ENCODE measurements around the gene TPRG1L.
A peak's percentile ranks its signal among the peaks of the same experiment; 100 is the strongest.

TPRG1L gene

DNA sequence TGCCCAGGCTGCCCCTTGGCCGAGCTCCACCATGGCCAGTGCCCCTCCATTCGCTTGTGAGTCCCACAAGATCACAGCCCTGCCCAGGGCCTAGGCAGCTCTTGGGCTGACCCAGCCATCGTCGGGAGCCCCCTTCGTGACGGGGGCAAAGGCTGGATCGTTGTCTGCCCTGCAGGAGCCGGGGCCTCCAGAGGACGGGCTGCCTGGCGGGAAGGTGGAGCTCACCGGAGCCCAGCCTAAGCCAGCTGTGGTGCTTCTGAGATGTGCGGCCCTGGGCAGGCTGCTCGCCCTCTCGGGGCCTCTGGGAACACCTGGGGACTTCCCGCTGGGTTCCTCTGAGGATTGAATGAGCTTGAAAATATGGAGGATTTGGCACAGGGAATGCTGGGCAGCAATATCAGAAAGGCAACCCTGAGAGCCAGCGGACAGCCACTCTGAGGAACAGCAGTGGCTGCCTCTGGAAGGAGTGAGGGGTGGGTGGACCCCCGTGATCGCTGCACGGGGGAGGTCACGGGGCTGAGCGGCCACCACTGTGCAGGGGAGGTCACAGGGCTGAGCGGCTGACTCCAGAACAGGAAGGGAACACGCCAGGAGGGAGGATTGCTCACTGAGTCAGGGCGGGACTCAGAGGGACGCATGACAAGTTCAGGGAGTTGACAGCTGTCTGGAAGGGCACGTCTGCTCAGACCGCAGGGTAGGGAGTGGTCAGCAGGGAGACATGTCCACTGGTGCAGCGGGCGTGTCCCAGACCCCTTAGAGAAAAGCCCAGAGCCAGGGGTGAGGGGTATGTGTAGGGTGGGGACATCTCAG, 46.8 kb downstream of the TPRG1L start:
- peaks cover 19% of the 10 kb centered on the region; the same call in 1 of the 2 replicates for H3K4me1 ChIP-seq (ENCODE audit: insufficient read depth, low read length)
- H3K9ac ChIP-seq (ENCODE audit: low read depth, low read length), result no peak overlapping the region
- H3K9me3 ChIP-seq (ENCODE audit: control insufficient read depth, insufficient read depth, low read length), result no peaks in the 10 kb centered on the region
- no peaks in the 10 kb centered on the region for H3K36me3 ChIP-seq (ENCODE audit: insufficient read depth, low read length)

- H3K4me1 ChIP-seq (ENCODE audit: insufficient read depth, low read length), result peaks cover 19% of the 10 kb centered on the region; the same call in 1 of the 2 replicates
- no peaks in the 10 kb centered on the region for H3K9me3 ChIP-seq (ENCODE audit: control insufficient read depth, insufficient read depth, low read length)
- no peak overlapping the region for H3K9ac ChIP-seq (ENCODE audit: low read depth, low read length)
- H3K36me3 ChIP-seq (ENCODE audit: insufficient read depth, low read length), result no peaks in the 10 kb centered on the region
Observed at GRCh38 chr1:3672231-3672970, 47.6 kb downstream of the TPRG1L start.

DNA sequence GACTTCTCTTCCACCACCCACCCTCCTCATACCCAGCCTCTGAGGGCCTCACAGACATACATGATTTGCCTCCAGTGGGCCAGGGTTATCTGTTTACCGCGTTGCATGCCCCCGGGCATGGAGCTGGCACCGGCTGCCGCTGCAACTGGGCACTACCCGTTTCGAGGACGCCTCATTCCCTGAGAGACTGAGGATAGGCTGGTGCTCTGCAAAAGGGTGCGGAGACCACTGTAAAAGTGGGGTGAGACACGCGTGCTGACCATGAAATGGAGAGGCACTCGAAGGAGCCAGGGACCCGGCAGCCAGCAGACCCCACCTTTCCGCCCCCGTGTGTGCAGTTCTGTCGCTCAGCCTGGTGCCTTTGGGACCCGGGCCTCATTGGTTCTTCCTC, 48.2 kb downstream of the TPRG1L start:
- Histone ChIP-seq H3K36me3 (ENCODE audit: insufficient read depth, low read length) (no peaks in the 10 kb centered on the region), H3K9me3 (ENCODE audit: control insufficient read depth, insufficient read depth, low read length) (no peaks in the 10 kb centered on the region), H3K4me1 (ENCODE audit: insufficient read depth, low read length) (peaks cover 19% of the 10 kb centered on the region; the same call in 1 of the 2 replicates), H3K9ac (ENCODE audit: low read depth, low read length) (no peak overlapping the region)

DNA sequence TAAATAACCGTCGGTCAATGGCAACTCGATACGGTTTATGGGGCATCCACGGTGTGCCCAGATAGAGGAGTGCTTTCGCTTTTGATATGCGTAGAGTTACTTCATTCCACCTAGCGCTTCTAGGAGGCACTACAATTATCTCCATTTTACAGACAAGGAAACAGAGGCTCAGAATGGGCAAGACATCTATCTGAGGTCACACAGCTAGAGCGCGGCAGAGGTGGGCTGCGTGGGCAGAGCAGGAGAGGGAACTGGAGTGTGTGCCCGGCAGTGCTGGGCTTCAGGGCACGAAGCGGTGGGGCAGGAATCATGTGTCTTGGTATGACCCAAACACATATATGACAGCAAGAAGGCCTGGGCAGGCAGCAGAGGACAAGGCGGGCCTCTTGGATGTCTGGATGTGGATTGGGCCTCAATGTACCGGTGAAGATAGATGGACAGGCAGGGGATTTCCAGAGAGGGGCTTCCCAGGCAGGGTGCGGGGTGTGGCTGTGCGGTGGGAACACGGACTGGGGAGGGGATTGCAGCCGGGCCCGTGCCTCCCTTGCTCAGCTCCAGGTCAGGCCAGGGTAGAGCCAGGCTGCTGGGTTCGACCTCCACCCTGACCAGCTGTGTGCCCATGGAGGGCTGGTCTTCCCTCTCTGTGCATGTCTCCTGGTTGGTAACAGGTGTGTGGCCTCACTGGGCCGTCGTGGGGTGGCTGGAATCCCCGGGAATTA, 48.7 kb downstream of the TPRG1L start:
- Histone ChIP-seq H3K4me1 (ENCODE audit: insufficient read depth, low read length) (peaks cover 19% of the 10 kb centered on the region; the same call in 1 of the 2 replicates), H3K9ac (ENCODE audit: low read depth, low read length) (no peak overlapping the region), H3K9me3 (ENCODE audit: control insufficient read depth, insufficient read depth, low read length) (no peaks in the 10 kb centered on the region), H3K36me3 (ENCODE audit: insufficient read depth, low read length) (no peaks in the 10 kb centered on the region)

DNA sequence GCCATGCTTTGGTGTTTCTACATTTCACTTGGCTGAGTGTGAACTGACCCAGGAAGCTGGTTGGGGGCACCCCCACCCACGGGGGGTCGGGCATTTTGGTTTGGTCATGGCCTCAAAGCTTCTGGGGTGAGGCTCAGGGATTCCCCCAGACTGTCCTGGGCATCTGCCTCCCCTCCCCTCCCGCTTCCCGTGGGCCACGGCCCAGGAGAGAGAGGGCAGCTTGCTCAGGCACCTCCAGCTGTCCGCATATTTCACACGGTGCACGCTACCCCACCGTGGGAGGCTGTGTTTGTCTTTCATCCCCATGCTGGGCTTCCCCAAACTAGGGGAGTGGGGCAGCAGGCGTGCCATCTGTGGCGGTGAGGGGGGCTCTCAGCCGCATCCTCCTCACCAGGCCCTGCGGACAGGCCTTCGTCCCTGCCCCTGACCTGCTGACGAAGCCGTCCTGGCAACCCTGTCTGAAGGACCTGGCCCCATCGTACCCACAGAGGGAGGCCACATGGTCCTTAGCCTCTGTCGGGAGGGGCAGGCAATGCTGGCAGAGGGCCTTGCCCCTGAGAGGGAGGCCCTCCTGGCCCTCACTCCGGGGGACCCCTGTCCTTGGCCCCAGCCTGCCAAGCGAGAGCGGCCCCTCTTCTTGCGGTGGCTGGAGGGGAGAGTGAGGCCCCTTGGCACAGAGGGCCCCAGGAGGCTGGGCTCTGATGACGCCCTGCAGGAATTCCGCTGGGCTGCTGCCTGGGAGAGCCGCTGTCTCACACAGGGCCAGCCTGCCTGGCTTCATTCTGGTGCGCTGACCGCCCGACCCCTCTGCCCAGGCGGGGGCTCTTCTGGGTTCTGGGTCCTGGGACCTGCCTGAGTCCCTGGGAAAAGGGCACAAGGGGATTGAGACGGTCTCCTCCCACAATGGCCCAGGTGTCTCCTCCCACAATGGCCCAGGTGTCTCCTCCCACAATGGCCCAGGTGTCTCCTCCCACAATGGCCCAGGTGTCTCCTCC, 49.6 kb downstream of the TPRG1L start:
- Histone ChIP-seq H3K36me3 (ENCODE audit: insufficient read depth, low read length) (no peaks in the 10 kb centered on the region), H3K9me3 (ENCODE audit: control insufficient read depth, insufficient read depth, low read length) (no peaks in the 10 kb centered on the region), H3K4me1 (ENCODE audit: insufficient read depth, low read length) (peaks cover 19% of the 10 kb centered on the region; the same call in 1 of the 2 replicates), H3K9ac (ENCODE audit: low read depth, low read length) (no peak overlapping the region)

GRCh38 chr1:3675436-3675835, 50.6 kb downstream of the TPRG1L start:
- H3K36me3 ChIP-seq (ENCODE audit: insufficient read depth, low read length), result no peaks in the 10 kb centered on the region
- peaks cover 19% of the 10 kb centered on the region; the same call in 1 of the 2 replicates for H3K4me1 ChIP-seq (ENCODE audit: insufficient read depth, low read length)
- peak overlapping the region; percentile 15 for H3K9ac ChIP-seq (ENCODE audit: low read depth, low read length)
- H3K9me3 ChIP-seq (ENCODE audit: control insufficient read depth, insufficient read depth, low read length), result no peaks in the 10 kb centered on the region

DNA sequence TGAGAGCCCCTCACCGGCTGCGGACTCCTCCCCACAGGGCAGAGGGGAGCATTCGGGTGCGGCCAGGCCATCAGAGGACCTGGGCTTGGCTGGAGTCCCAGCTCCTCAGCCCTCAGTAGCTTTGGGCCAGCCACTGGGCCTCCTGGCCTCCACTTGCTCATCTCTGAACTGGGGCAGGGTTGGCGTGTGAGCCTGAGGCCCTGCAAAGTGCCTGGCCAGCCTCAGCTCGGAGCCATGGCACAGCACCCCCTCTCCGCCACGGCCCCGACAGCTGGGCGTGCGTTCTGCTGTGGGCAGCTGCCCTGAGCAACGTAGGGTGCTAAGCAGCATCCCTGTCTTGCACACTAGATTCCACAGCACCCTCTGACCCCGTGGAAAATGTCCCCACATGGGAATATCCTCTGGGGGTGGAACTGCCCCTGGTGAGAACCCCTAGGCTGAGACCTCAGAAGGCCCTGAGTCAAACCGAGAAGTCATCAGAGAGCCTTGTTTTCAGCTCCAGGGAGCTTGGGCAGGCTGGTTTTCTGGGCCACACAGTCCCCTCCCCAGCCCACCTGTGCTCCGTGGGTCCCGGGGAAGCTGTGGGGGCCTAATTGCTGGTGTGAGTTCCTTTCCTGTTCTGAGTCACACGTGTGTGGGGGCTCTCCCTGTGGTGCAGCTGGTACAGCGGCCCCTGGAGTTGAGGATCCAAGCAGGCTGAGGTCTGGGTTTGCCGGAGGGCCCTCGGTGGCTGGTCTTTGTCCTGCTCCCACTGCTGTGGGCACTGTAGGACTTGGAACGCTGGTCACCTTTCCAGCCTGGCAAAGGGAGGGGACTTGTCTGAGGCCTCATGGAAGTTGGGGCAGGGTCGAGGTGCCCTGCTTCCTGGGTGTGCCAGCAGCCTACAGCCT, 52.0 kb downstream of the TPRG1L start:
- Histone ChIP-seq H3K36me3 (ENCODE audit: insufficient read depth, low read length) (no peaks in the 10 kb centered on the region), H3K9ac (ENCODE audit: low read depth, low read length) (no peak overlapping the region), H3K9me3 (ENCODE audit: control insufficient read depth, insufficient read depth, low read length) (no peaks in the 10 kb centered on the region), H3K4me1 (ENCODE audit: insufficient read depth, low read length) (peaks cover 14% of the 10 kb centered on the region; the same call in 1 of the 2 replicates)

DNA sequence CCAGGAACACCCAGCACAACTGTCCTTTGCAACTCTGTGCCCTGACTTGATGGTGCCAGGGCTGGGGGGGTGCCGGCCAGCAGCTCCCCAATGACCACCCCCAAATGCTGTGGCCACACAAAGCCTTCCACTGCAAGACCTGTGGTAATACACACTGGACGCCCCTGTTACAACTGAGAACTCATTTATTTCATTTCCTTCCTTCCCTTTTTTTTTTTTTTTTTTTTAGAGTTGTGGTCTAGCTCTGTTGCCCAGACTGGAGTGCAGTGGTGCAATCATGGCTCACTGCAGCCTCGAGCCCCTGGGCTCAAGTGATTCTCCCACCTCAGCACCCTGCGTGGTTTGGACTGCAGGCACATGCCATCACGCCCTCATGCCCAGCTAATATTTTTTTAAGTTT, 52.7 kb downstream of the TPRG1L start:
- no peaks in the 10 kb centered on the region for H3K9me3 ChIP-seq (ENCODE audit: control insufficient read depth, insufficient read depth, low read length)
- H3K9ac ChIP-seq (ENCODE audit: low read depth, low read length), result no peak overlapping the region
- H3K4me1 ChIP-seq (ENCODE audit: insufficient read depth, low read length), result peaks cover 10% of the 10 kb centered on the region; the same call in 1 of the 2 replicates
- no peaks in the 10 kb centered on the region for H3K36me3 ChIP-seq (ENCODE audit: insufficient read depth, low read length)

GRCh38 chr1:3678361-3679097, 53.7 kb downstream of the TPRG1L start:
- Histone ChIP-seq H3K36me3 (ENCODE audit: insufficient read depth, low read length) (no peaks in the 10 kb centered on the region), H3K9ac (ENCODE audit: low read depth, low read length) (no peak overlapping the region), H3K9me3 (ENCODE audit: control insufficient read depth, insufficient read depth, low read length) (no peaks in the 10 kb centered on the region), H3K4me1 (ENCODE audit: insufficient read depth, low read length) (peaks cover 10% of the 10 kb centered on the region; the same call in 1 of the 2 replicates)

DNA sequence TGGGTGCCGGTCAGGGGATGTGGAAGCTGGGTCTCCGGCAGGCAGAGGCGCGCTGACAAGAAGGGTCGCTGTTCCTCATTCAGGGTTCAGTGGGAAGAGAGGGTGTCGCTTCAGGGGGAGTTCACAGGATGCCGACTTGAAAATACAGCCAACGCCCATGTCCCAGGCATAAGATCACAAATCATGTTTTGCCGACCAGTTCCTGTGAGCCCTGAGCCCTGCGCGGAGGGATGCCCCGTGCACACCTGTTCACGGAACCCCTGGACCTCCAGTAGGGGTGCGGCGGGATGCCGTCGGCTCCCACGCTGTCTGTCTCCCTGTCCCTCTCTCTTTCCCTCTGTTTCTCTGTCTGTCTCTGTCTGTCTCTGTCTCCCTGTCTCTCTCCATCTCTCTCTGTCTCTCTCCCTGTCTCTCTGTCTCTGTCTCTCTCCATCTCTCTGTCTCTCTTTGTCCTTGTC, 54.3 kb downstream of the TPRG1L start:
- H3K9ac ChIP-seq (ENCODE audit: low read depth, low read length), result no peak overlapping the region
- H3K9me3 ChIP-seq (ENCODE audit: control insufficient read depth, insufficient read depth, low read length), result no peaks in the 10 kb centered on the region
- no peaks in the 10 kb centered on the region for H3K36me3 ChIP-seq (ENCODE audit: insufficient read depth, low read length)
- H3K4me1 ChIP-seq (ENCODE audit: insufficient read depth, low read length), result peaks cover 6% of the 10 kb centered on the region; the same call in 1 of the 2 replicates
